Mucosa of rectum (tissue), 2 donors: ENCODE results near the gene CCDC191.

Experiments used
- H3K27ac ChIP-seq, 2 donors: one replicate each; pipeline ENCODE4 v1.7.0; 2013; ENCODE audit warnings: inconsistent platforms in 2 of 2, low read depth in 2 of 2, low read length in 2 of 2
- H3K27me3 ChIP-seq, 2 donors: one replicate each; pipeline ENCODE4 v1.7.0; 2013; ENCODE audit warnings: low read length in 2 of 2; ENCODE audit not compliant: control insufficient read depth in 2 of 2, insufficient read depth in 2 of 2
- H3K36me3 ChIP-seq, 2 donors: one replicate each; pipeline ENCODE4 v1.7.0; 2013; ENCODE audit warnings: low read length in 2 of 2; ENCODE audit not compliant: control insufficient read depth in 2 of 2, insufficient read depth in 2 of 2
- H3K4me1 ChIP-seq, 2 donors: one replicate each; pipeline ENCODE4 v1.7.0; 2013; ENCODE audit warnings: low read length in 2 of 2, mild to moderate bottlenecking in 1 of 2; ENCODE audit not compliant: control insufficient read depth in 2 of 2, insufficient read depth in 2 of 2
- H3K4me3 ChIP-seq, 2 donors: one replicate each; pipeline ENCODE4 v1.7.0; 2013; ENCODE audit warnings: low read length in 2 of 2
- H3K9ac ChIP-seq, 2 donors: one replicate each; pipeline ENCODE4 v1.7.0; 2013; ENCODE audit warnings: low read length in 2 of 2, low read depth in 1 of 2, mild to moderate bottlenecking in 1 of 2
- H3K9me3 ChIP-seq, 2 donors: one replicate each; pipeline ENCODE4 v1.7.0; 2013; ENCODE audit warnings: low read length in 2 of 2; ENCODE audit not compliant: control insufficient read depth in 2 of 2
- donor health status: healthy.
- donor health status: Normal muscosa, but diverticular disease.

The CCDC191 gene

GRCh38 chr3:114056130-114057010 lies at the start of gene CCDC191, which contains the start of gene QTRT2:
CCDC191 (minus strand) TSS chr3:114056526; CDS start chr3:114056466, 60 bp downstream.
QTRT2 (plus strand) TSS chr3:114056737; CDS start chr3:114065258, 8,521 bp downstream.
- Histone ChIP-seq H3K9ac (peak within 1 kb of the TSS; percentile 81 to 83), H3K27me3 (no peaks in the 10 kb centered on the region), H3K4me1 (peaks cover 3 to 12% of the 10 kb centered on the region in 2 donors), H3K27ac (peak within 1 kb of the TSS; percentile 91 to 93), H3K4me3 (peak within 1 kb of the TSS; percentile 99 to 100), H3K9me3 (no peaks in the 10 kb centered on the region), H3K36me3 (no peaks in the 10 kb centered on the region)

- Histone ChIP-seq H3K27ac (no peak overlapping the region), H3K9ac (no peak overlapping the region), H3K36me3 (no peaks in the 10 kb centered on the region), H3K9me3 (no peaks in the 10 kb centered on the region), H3K4me3 (no peak overlapping the region), H3K27me3 (no peaks in the 10 kb centered on the region), H3K4me1 (no peaks in the 10 kb centered on the region)
Observed at GRCh38 chr3:114104414-114104813, 48.1 kb upstream of the CCDC191 start.

- Histone ChIP-seq H3K4me3 (no peak overlapping the region), H3K27me3 (no peaks in the 10 kb centered on the region), H3K9me3 (no peaks in the 10 kb centered on the region), H3K9ac (no peak overlapping the region), H3K36me3 (no peaks in the 10 kb centered on the region), H3K27ac (no peak overlapping the region), H3K4me1 (no peaks in the 10 kb centered on the region)
Observed at GRCh38 chr3:114103858-114104257, 47.5 kb upstream of the CCDC191 start.

- Histone ChIP-seq H3K9me3 (no peaks in the 10 kb centered on the region), H3K36me3 (no peaks in the 10 kb centered on the region), H3K9ac (no peak overlapping the region), H3K4me1 (no peaks in the 10 kb centered on the region), H3K27me3 (no peaks in the 10 kb centered on the region), H3K4me3 (no peak overlapping the region), H3K27ac (no peak overlapping the region)
Observed at GRCh38 chr3:114103181-114103580, 46.9 kb upstream of the CCDC191 start.

GRCh38 chr3:114101101-114101500 lies 44.8 kb upstream of the CCDC191 start:
- H3K9ac ChIP-seq: no peak overlapping the region
- no peaks in the 10 kb centered on the region for H3K4me1 ChIP-seq
- no peaks in the 10 kb centered on the region for H3K9me3 ChIP-seq
- no peaks in the 10 kb centered on the region for H3K27me3 ChIP-seq
- H3K27ac ChIP-seq: no peak overlapping the region
- H3K4me3 ChIP-seq: no peak overlapping the region
- no peaks in the 10 kb centered on the region for H3K36me3 ChIP-seq

- H3K36me3 ChIP-seq: no peaks in the 10 kb centered on the region
- no peak overlapping the region for H3K27ac ChIP-seq
- H3K4me3 ChIP-seq: no peak overlapping the region
- H3K4me1 ChIP-seq: no peaks in the 10 kb centered on the region
- H3K9ac ChIP-seq: no peak overlapping the region
- no peaks in the 10 kb centered on the region for H3K9me3 ChIP-seq
- H3K27me3 ChIP-seq: no peaks in the 10 kb centered on the region
Observed at GRCh38 chr3:114095796-114096195, 39.5 kb upstream of the CCDC191 start.

GRCh38 chr3:114093596-114093995 lies 37.3 kb upstream of the CCDC191 start:
- H3K27ac ChIP-seq: no peak overlapping the region
- H3K4me3 ChIP-seq: no peak overlapping the region
- H3K36me3 ChIP-seq: no peaks in the 10 kb centered on the region
- no peaks in the 10 kb centered on the region for H3K9me3 ChIP-seq
- H3K4me1 ChIP-seq: no peaks in the 10 kb centered on the region
- no peak overlapping the region for H3K9ac ChIP-seq
- H3K27me3 ChIP-seq: no peaks in the 10 kb centered on the region

GRCh38 chr3:114093016-114093380 lies 36.7 kb upstream of the CCDC191 start:
- Histone ChIP-seq H3K36me3 (no peaks in the 10 kb centered on the region), H3K4me3 (no peak overlapping the region), H3K9ac (no peak overlapping the region), H3K27ac (no peak overlapping the region), H3K27me3 (no peaks in the 10 kb centered on the region), H3K9me3 (no peaks in the 10 kb centered on the region), H3K4me1 (no peaks in the 10 kb centered on the region)

GRCh38 chr3:114092151-114093015 lies 36.1 kb upstream of the CCDC191 start:
- Histone ChIP-seq H3K9ac (no peak overlapping the region), H3K36me3 (no peaks in the 10 kb centered on the region), H3K4me1 (no peaks in the 10 kb centered on the region), H3K9me3 (no peaks in the 10 kb centered on the region), H3K27me3 (no peaks in the 10 kb centered on the region), H3K4me3 (no peak overlapping the region), H3K27ac (no peak overlapping the region)

GRCh38 chr3:114089675-114090074 lies 33.3 kb upstream of the CCDC191 start:
- Histone ChIP-seq H3K4me1 (no peaks in the 10 kb centered on the region), H3K36me3 (peaks cover 18 to 20% of the 10 kb centered on the region in 2 donors), H3K9ac (no peak overlapping the region), H3K9me3 (no peaks in the 10 kb centered on the region), H3K27ac (no peak overlapping the region), H3K4me3 (no peak overlapping the region), H3K27me3 (no peaks in the 10 kb centered on the region)
